Sigmoid colon (tissue), 7 donors: ENCODE data around the gene DNAH11. TPM values are rescaled to one million over a fixed set of nuclear protein-coding genes. Genes with fewer than 3 reads are reported as not detected.
"Not testable (repeated sequence)": the region's sequence is repeated elsewhere in the genome, so short reads cannot be mapped to it uniquely, and the experiment has no call there.

ENCODE experiments used
- DNase-seq: peaks from one replicate; pipeline ENCODE4 v3.0.0-alpha.2; 2019
- H3K27ac ChIP-seq, 4 donors: fragments of 200-600 bp; sonication (generic); one replicate each; pipeline ENCODE4 v1.5.1; 2016 to 2019; ENCODE audit warnings: mild to moderate bottlenecking in 1 of 4
- H3K27me3 ChIP-seq, 3 donors: fragments of 200-600 bp; sonication (generic); one replicate each; pipeline ENCODE4 v1.5.1; 2019; ENCODE audit warnings: mild to moderate bottlenecking in 1 of 3
- H3K36me3 ChIP-seq, 4 donors: fragments of 200-600 bp; sonication (generic); one replicate each; pipeline ENCODE4 v1.5.1; 2016 to 2019
- H3K4me1 ChIP-seq, 4 donors: fragments of 200-600 bp; sonication (generic); one replicate each; pipeline ENCODE4 v1.5.1; 2017 to 2019
- H3K4me3 ChIP-seq, 4 donors: fragments of 200-600 bp; sonication (generic); one replicate each; pipeline ENCODE4 v1.5.1; 2017 to 2019; ENCODE audit warnings: mild to moderate bottlenecking in 2 of 4, moderate library complexity in 1 of 4
- H3K9me3 ChIP-seq, 4 donors: fragments of 200-600 bp in 3 of 4; sonication (generic) in 3 of 4; one replicate each; pipeline versions ENCODE4 v1.5.1 to v1.6.1; 2013 to 2019
- CTCF ChIP-seq, 4 experiments: fragments of 450-650 bp in 3 of 4; fragments of 200-600 bp in 1 of 4; IDR thresholded peaks; one replicate each; pipeline ENCODE4 v1.5.1; 2016 to 2019; ENCODE audit warnings: antibody characterized with exemption in 4 of 4, mild to moderate bottlenecking in 3 of 4, moderate library complexity in 2 of 4
- EP300 ChIP-seq, 4 donors: sonication (generic); formaldehyde crosslinking; IDR thresholded peaks; one replicate each; pipeline ENCODE4 v1.6.1; 2017; ENCODE audit warnings: antibody characterized with exemption in 4 of 4
- POLR2A ChIP-seq, 2 donors: fragments of 450-650 bp; IDR thresholded peaks; one replicate each; pipeline ENCODE4 v1.6.1; 2016; ENCODE audit warnings: antibody characterized with exemption in 2 of 2, mild to moderate bottlenecking in 2 of 2, moderate library complexity in 2 of 2
- POLR2AphosphoS5 ChIP-seq, 4 donors: sonication (generic); formaldehyde crosslinking; IDR thresholded peaks; one replicate each; pipeline ENCODE4 v1.6.1; 2017; ENCODE audit warnings: antibody characterized with exemption in 4 of 4
- WGBS, 2 donors: extraction: QIAGEN DNeasy Blood & Tissue Kit; methylation state at CpG; one replicate each; pipeline ENCODE4 v1.1.7; 2013; 5-methylcytosine and 5-hydroxymethylcytosine counted together
- intact Hi-C: fragments of 100-400 bp; cut with DNase I; formaldehyde crosslinking; loops from one replicate; pipeline ENCODE4 v1.15.1; 2023
- polyA plus RNA-seq, 3 donors: library from polyadenylated mRNA; stranded (reverse); fragments of 200-250 nt; gene quantifications; one replicate each; pipeline ENCODE4 v1.2.3, GENCODE V29; 2013
- total RNA-seq, 4 donors: library from RNA; depleted of rRNA; stranded (reverse); fragments of >200 nt; gene quantifications; one replicate each; pipeline ENCODE4 v1.1.0, GENCODE V29; 2016
- donor health status: healthy with polysubstance abuse.
- donor health status: Bipolar disorder and iron deficiency.
- donor health status: healthy.

The DNAH11 gene
- total and polyA plus RNA-seq, 7 donors = under 0.01 to 1.2 (median 0.13) TPM; not detected in 2

- 93 to 98% methylated on average over 2 of the region's 2 CpGs for WGBS, 2 donors
- Histone ChIP-seq H3K27me3 (no peaks in the 10 kb centered on the region), H3K27ac (no peak overlapping the region), H3K4me1 (no peaks in the 10 kb centered on the region), H3K36me3 (no peaks in the 10 kb centered on the region), H3K4me3 (no peak overlapping the region), H3K9me3 (no peaks in the 10 kb centered on the region)
- no peak for TF ChIP-seq EP300 (IDR thresholded peaks at IDR 0.05)
- TF ChIP-seq POLR2A (IDR thresholded peaks at IDR 0.05) = no peak
- TF ChIP-seq POLR2AphosphoS5 (IDR thresholded peaks at IDR 0.05) = no peak
- no peak for TF ChIP-seq CTCF (IDR thresholded peaks at IDR 0.05)
- no peak for DNase-seq
- intact Hi-C loops = no loop called here
These were observed 187.6 kb downstream of the DNAH11 start for GRCh38 chr7:21730399-21730798.

GRCh38 chr7:21731977-21732376 is 189.1 kb downstream of the DNAH11 start:
- Histone ChIP-seq H3K27ac (no peak overlapping the region), H3K4me1 (no peaks in the 10 kb centered on the region), H3K27me3 (no peaks in the 10 kb centered on the region), H3K4me3 (no peak overlapping the region), H3K9me3 (no peaks in the 10 kb centered on the region), H3K36me3 (no peaks in the 10 kb centered on the region)
- DNase-seq = no peak
- TF ChIP-seq CTCF (IDR thresholded peaks at IDR 0.05) = no peak
- no peak for TF ChIP-seq EP300 (IDR thresholded peaks at IDR 0.05)
- no peak for TF ChIP-seq POLR2AphosphoS5 (IDR thresholded peaks at IDR 0.05)
- TF ChIP-seq POLR2A (IDR thresholded peaks at IDR 0.05) = no peak
- WGBS, 2 donors = 72 to 83% methylated on average over 3 of the region's 3 CpGs
- intact Hi-C loops = no loop called here

GRCh38 chr7:21732956-21733355 is 190.1 kb downstream of the DNAH11 start:
- DNase-seq, H3K4me3 ChIP-seq, H3K36me3 ChIP-seq, H3K27ac ChIP-seq, H3K27me3 ChIP-seq, H3K9me3 ChIP-seq, H3K4me1 ChIP-seq, intact Hi-C loops: not testable (repeated sequence)
- whole genome bisulfite sequencing, 2 donors = 73 to 77% methylated on average over 6 of the region's 6 CpGs

GRCh38 chr7:21733837-21734236 is 191.0 kb downstream of the DNAH11 start:
- H3K4me1 ChIP-seq = no peaks in the 10 kb centered on the region
- intact Hi-C loops = no loop called here
- WGBS, 2 donors = 53 to 78% methylated on average over 5 of the region's 5 CpGs

GRCh38 chr7:21743493-21743892 is 200.7 kb downstream of the DNAH11 start:
- H3K4me1 ChIP-seq = no peaks in the 10 kb centered on the region
- H3K36me3 ChIP-seq = no peaks in the 10 kb centered on the region
- H3K27me3 ChIP-seq = no peaks in the 10 kb centered on the region
- TF ChIP-seq POLR2AphosphoS5 (IDR thresholded peaks at IDR 0.05) (no peak), POLR2A (IDR thresholded peaks at IDR 0.05) (no peak), CTCF (IDR thresholded peaks at IDR 0.05) (no peak), EP300 (IDR thresholded peaks at IDR 0.05) (no peak)
- H3K27ac ChIP-seq = no peak overlapping the region
- no peak overlapping the region for H3K4me3 ChIP-seq
- 59 to 72% methylated on average over 6 of the region's 6 CpGs for WGBS, 2 donors
- no peaks in the 10 kb centered on the region for H3K9me3 ChIP-seq
- DNase-seq = no peak
- intact Hi-C loops = no loop called here

More at GRCh38 chr7:21733837-21734236, 191.0 kb downstream of the DNAH11 start:
- H3K27ac ChIP-seq = no peak overlapping the region
- no peak for DNase-seq
- no peak overlapping the region for H3K4me3 ChIP-seq
- no peaks in the 10 kb centered on the region for H3K36me3 ChIP-seq
- no peaks in the 10 kb centered on the region for H3K9me3 ChIP-seq
- H3K27me3 ChIP-seq = no peaks in the 10 kb centered on the region
- TF ChIP-seq POLR2A (IDR thresholded peaks at IDR 0.05) (no peak), POLR2AphosphoS5 (IDR thresholded peaks at IDR 0.05) (no peak), EP300 (IDR thresholded peaks at IDR 0.05) (no peak), CTCF (IDR thresholded peaks at IDR 0.05) (no peak)
